Subcutaneous adipose tissue (tissue), 4 donors: Measurements from ENCODE around the gene EYA2. TPM values are rescaled to one million over a fixed set of nuclear protein-coding genes. Genes with fewer than 3 reads are reported as not detected.

ENCODE experiments used
- CTCF ChIP-seq: fragments of 450-650 bp; IDR thresholded peaks from one replicate; pipeline ENCODE4 v1.5.1; 2016; ENCODE audit warnings: low read depth, mild to moderate bottlenecking, control low read depth, antibody characterized with exemption, moderate library complexity
- total RNA-seq, 4 donors: library from RNA; depleted of rRNA; stranded (reverse); fragments of >200 nt; gene quantifications; one replicate each; pipeline ENCODE4 v1.1.0, GENCODE V29; 2016

Gene EYA2
- total RNA-seq, 4 donors from 2014 or later = 1.3 to 4.7 (median 2.8) TPM

- no peak for TF ChIP-seq CTCF
These were observed 223.1 kb downstream of the EYA2 start for GRCh38 chr20:47117773-47118172.

GRCh38 chr20:47118206-47118605, 223.6 kb downstream of the EYA2 start:
- TF ChIP-seq CTCF = no peak

GRCh38 chr20:47118641-47119040, 224.0 kb downstream of the EYA2 start:
- TF ChIP-seq CTCF = no peak

- no peak for TF ChIP-seq CTCF
These were observed 225.8 kb downstream of the EYA2 start for GRCh38 chr20:47120346-47120936.

GRCh38 chr20:47122560-47122959, 227.9 kb downstream of the EYA2 start:
- no peak for TF ChIP-seq CTCF

GRCh38 chr20:47124181-47124717, 229.6 kb downstream of the EYA2 start:
- TF ChIP-seq CTCF = no peak

GRCh38 chr20:47125508-47125757, 230.8 kb downstream of the EYA2 start:
- TF ChIP-seq CTCF = no peak
